HCT116 (cell line): ENCODE data around the gene EARS2. TPM values are rescaled to one million over a fixed set of nuclear protein-coding genes. Genes with fewer than 3 reads are reported as not detected.

Experiments
- ATAC-seq: fragments of 200-7000 bp; cut with Tn5 transposase; 2 replicates; pipeline ENCODE4 v1.9.1; 2020; ENCODE audit warnings: mild to moderate bottlenecking, moderate library complexity
- BruUV-seq: library from RNA; stranded (reverse); fragments of 400-500 nt; replicated peaks from 2 replicates; lab custom pipeline; 2021; lab: Mats Ljungman, UMichigan
- CTCF ChIA-PET: fragments of 300-600 bp; sonication (Branson Sonifier 250); formaldehyde crosslinking; loops from one replicate; lab custom pipeline; 2021; ENCODE audit warnings: antibody characterized with exemption; lab: Charles Lee
- POLR2A ChIA-PET: fragments of 300-600, 350-600 bp; sonication (Branson Sonifier 250); formaldehyde crosslinking; loops from one replicate; lab custom pipeline; 2021; ENCODE audit warnings: antibody characterized with exemption; lab: Charles Lee
- RAD21 ChIA-PET, 2 experiments: fragments of 300-600 bp; sonication (Branson Sonifier 250); formaldehyde crosslinking; loops; one replicate each; lab custom pipeline; 2023; ENCODE audit warnings: low total read pairs in 2 of 2; ENCODE audit not compliant: uncharacterized antibody in 2 of 2, unreplicated experiment in 2 of 2, low non-redundant PET in 1 of 2; lab: Charles Lee
- DNase-seq: peaks from one replicate; pipeline ENCODE4 v3.0.0-alpha.2; 2010; ENCODE audit warnings: low read depth, low spot score
- H2AFZ ChIP-seq: fragments of 200-600 bp; shearing (Covaris generic), sonication (generic); 2 replicates; pipeline ENCODE4 v1.6.1; 2017; ENCODE audit warnings: low read depth, mixed run types, mixed read lengths, antibody characterized with exemption, low read length; ENCODE audit not compliant: poor library complexity, severe bottlenecking
- H3K27ac ChIP-seq: 2 replicates; pipeline ENCODE4 v1.5.1; 2012; ENCODE audit warnings: low read depth, low read length
- H3K27me3 ChIP-seq: fragments of 200-600 bp; sonication (generic); 2 replicates; pipeline ENCODE4 v1.6.1; 2016; ENCODE audit warnings: mixed run types, low read length, mixed read lengths; ENCODE audit not compliant: insufficient read depth
- H3K36me3 ChIP-seq, 2 experiments: fragments of 200-500 bp in 1 of 2; fragments of 200-600 bp in 1 of 2; sonication (Bioruptor generic) in 1 of 2; sonication (generic) in 1 of 2; 2 replicates each; pipeline versions ENCODE4 v1.5.1 to v1.6.1; 2014 to 2016; ENCODE audit warnings: low read length in 2 of 2, inconsistent platforms in 1 of 2, mixed read lengths in 1 of 2, mixed run types in 1 of 2; ENCODE audit not compliant: insufficient read depth in 2 of 2, control insufficient read depth in 1 of 2
- H3K4me1 ChIP-seq, 2 experiments: fragments of 200-600 bp in 1 of 2; sonication (generic) in 1 of 2; 2 replicates each; pipeline versions ENCODE4 v1.5.1 to v1.6.1; 2012 to 2017; ENCODE audit warnings: low read length in 2 of 2, inconsistent platforms in 1 of 2, mild to moderate bottlenecking in 1 of 2, mixed read lengths in 1 of 2, mixed run types in 1 of 2, moderate library complexity in 1 of 2; ENCODE audit not compliant: insufficient read depth in 2 of 2, control insufficient read depth in 1 of 2
- H3K4me2 ChIP-seq: fragments of 200-600 bp; sonication (generic); 2 replicates; pipeline ENCODE4 v1.6.1; 2017; ENCODE audit warnings: mixed run types, low read length, mixed read lengths
- H3K4me3 ChIP-seq, 2 experiments: fragments of 200-600 bp in 1 of 2; sonication (generic) in 1 of 2; replicated peaks in 1 of 2; 2 replicates each; pipeline ENCODE4 v1.5.1; 2011 to 2016; ENCODE audit warnings: low read length in 2 of 2, control low read depth in 1 of 2, low read depth in 1 of 2, mild to moderate bottlenecking in 1 of 2, mixed read lengths in 1 of 2, mixed run types in 1 of 2
- H3K79me2 ChIP-seq: fragments of 200-600 bp; sonication (generic); 2 replicates; pipeline ENCODE4 v1.6.1; 2017; ENCODE audit warnings: mild to moderate bottlenecking, mixed run types, low read length, moderate library complexity, mixed read lengths; ENCODE audit not compliant: insufficient read depth
- H3K9ac ChIP-seq: fragments of 200-600 bp; sonication (generic); 2 replicates; pipeline ENCODE4 v1.6.1; 2016; ENCODE audit warnings: low read length, mixed read lengths
- H3K9me2 ChIP-seq: fragments of 200-600 bp; sonication (generic), shearing (Covaris generic); 2 replicates; pipeline ENCODE4 v1.6.1; 2017; ENCODE audit warnings: mixed run types, mild to moderate bottlenecking, moderate library complexity; ENCODE audit not compliant: insufficient read depth
- H3K9me3 ChIP-seq, 2 experiments: fragments of 200-500 bp in 1 of 2; fragments of 200-600 bp in 1 of 2; sonication (Bioruptor generic) in 1 of 2; sonication (generic) in 1 of 2; 2 replicates each; pipeline ENCODE4 v1.6.1; 2014 to 2017; ENCODE audit warnings: low read length in 2 of 2, mixed read lengths in 2 of 2, inconsistent platforms in 1 of 2, low read depth in 1 of 2, mild to moderate bottlenecking in 1 of 2, mixed run types in 1 of 2, moderate library complexity in 1 of 2; ENCODE audit not compliant: control insufficient read depth in 1 of 2, insufficient read depth in 1 of 2
- H4K20me1 ChIP-seq: fragments of 200-600 bp; sonication (generic), shearing (Covaris generic); 2 replicates; pipeline ENCODE4 v1.6.1; 2017; ENCODE audit warnings: mixed run types, mild to moderate bottlenecking, moderate library complexity; ENCODE audit not compliant: insufficient read depth
- ATF3 ChIP-seq: IDR thresholded peaks from 2 replicates; pipeline ENCODE4 v1.6.1; 2012
- EGR1 ChIP-seq: IDR thresholded peaks from 2 replicates; pipeline ENCODE4 v1.6.1; 2012; ENCODE audit warnings: low read depth
- EZH2 ChIP-seq: fragments of 200-600 bp; sonication (generic); IDR thresholded peaks from 2 replicates; pipeline ENCODE4 v1.6.1; 2017; ENCODE audit warnings: antibody characterized with exemption, mixed run types
- MAX ChIP-seq: IDR thresholded peaks from 2 replicates; pipeline ENCODE4 v1.6.1; 2012
- REST ChIP-seq: IDR thresholded peaks from 2 replicates; pipeline ENCODE4 v1.6.1; 2012; ENCODE audit warnings: low read depth
- ZFX ChIP-seq: fragments of 450-650 bp; IDR thresholded peaks from 2 replicates; pipeline ENCODE4 v1.6.1; 2017
- intact Hi-C: fragments of 100-400 bp; cut with micrococcal nuclease; formaldehyde crosslinking; loops from 2 replicates; pipeline ENCODE4 v1.10.0; 2022
- total RNA-seq: library from RNA; stranded (reverse); gene quantifications from one replicate; pipeline ENCODE4 v1.2.1, GENCODE V29; 2021; ENCODE audit not compliant: unreplicated experiment

EARS2 gene
- total RNA-seq, 1 experiment from 2014 or later = 35.6 TPM

GRCh38 chr16:23521037-23521743 lies 36.0 kb downstream of the EARS2 start:
- H3K4me1 ChIP-seq = no peaks in the 10 kb centered on the region
- H3K36me3 ChIP-seq = peaks cover 19 to 40% of the 10 kb centered on the region in 2 experiments; a peak in 3 of 4 replicates
- ChIA-PET RAD21 (no interaction called here), POLR2A (no interaction called here), CTCF (no interaction called here)
- H4K20me1 ChIP-seq = no peaks in the 10 kb centered on the region
- H3K4me2 ChIP-seq = no peak overlapping the region
- ATAC-seq = no peak
- H3K9me2 ChIP-seq = no peaks in the 10 kb centered on the region
- no peaks in the 10 kb centered on the region for H3K27me3 ChIP-seq
- no peak overlapping the region for H3K4me3 ChIP-seq
- intact Hi-C loops = no loop called here
- no peaks in the 10 kb centered on the region for H3K79me2 ChIP-seq
- H3K9ac ChIP-seq = no peak overlapping the region
- H3K9me3 ChIP-seq = no peaks in the 10 kb centered on the region
- H3K27ac ChIP-seq = no peak overlapping the region
- BruUV-seq = no TSS peak
- H2AFZ ChIP-seq = no peak overlapping the region
- TF ChIP-seq ZFX (no peak), EZH2 (no peak), ATF3 (no peak), MAX (no peak), EGR1 (no peak), REST (no peak)
- DNase-seq = no peak
